ENCODE data around the gene AFF3. TPM values are rescaled to one million over a fixed set of nuclear protein-coding genes. Genes with fewer than 3 reads are reported as not detected.

Gene AFF3
- total RNA-seq, 1 experiment from 2014 or later = 0.22 TPM

- no peak overlapping the region for H2BK20ac ChIP-seq (ENCODE audit: low read depth, low read length, poor library complexity, severe bottlenecking)
- TF ChIP-seq CTCF (conservative IDR thresholded peaks at IDR 0.05) = no peak
- Mint-ChIP-seq H3K9me3 (peaks cover 0 to 2% of the 10 kb centered on the region in 2 experiments; a peak in 1 of 5 replicates), H3K27ac (no peak overlapping the region), H3K27me3 (ENCODE audit: low read depth) (peaks cover 10% of the 10 kb centered on the region), H3K4me3 (no peak overlapping the region), H3K4me1 (no peaks in the 10 kb centered on the region), H3K36me3 (ENCODE audit: insufficient read depth in 1 of 3, low read depth in 3 of 3) (no peaks in the 10 kb centered on the region; a peak in 1 of 7 replicates)
- H4K91ac ChIP-seq (ENCODE audit: insufficient read length, low read depth, low read length) = no peak overlapping the region
- no peak overlapping the region for H3K9ac ChIP-seq (ENCODE audit: extremely low read depth, insufficient read length, low read length)
- H2BK15ac ChIP-seq (ENCODE audit: low read depth, low read length) = no peak overlapping the region
- no peaks in the 10 kb centered on the region for H4K20me1 ChIP-seq (ENCODE audit: control insufficient read depth, insufficient read depth, insufficient read length)
- H3K23ac ChIP-seq (ENCODE audit: insufficient read length, low read depth, low read length) = no peak overlapping the region
- H3K4me2 ChIP-seq (ENCODE audit: insufficient read depth, insufficient read length, low read length) = no peak overlapping the region
- H3K27ac ChIP-seq (ENCODE audit: insufficient read length, low read depth, low read length) = no peak overlapping the region
- no CpG with 5 or more reads among the region's 4 CpGs for WGBS (ENCODE audit: extremely low coverage, insufficient read length, low lambda C conversion rate)
- H2BK12ac ChIP-seq (ENCODE audit: insufficient read length, low read depth, low read length) = no peak overlapping the region
- H3K14ac ChIP-seq (ENCODE audit: insufficient read depth, low read length) = no peak overlapping the region
- no peaks in the 10 kb centered on the region for H3K79me1 ChIP-seq (ENCODE audit: insufficient read depth, low read depth, low read length, poor library complexity, severe bottlenecking)
- no peak overlapping the region for H4K5ac ChIP-seq (ENCODE audit: insufficient read length, low read depth, low read length)
- no peaks in the 10 kb centered on the region for H3K23me2 ChIP-seq (ENCODE audit: insufficient read length, low read depth, low read length, poor library complexity, severe bottlenecking)
- H2AFZ ChIP-seq (ENCODE audit: low read length) = no peak overlapping the region
- H3K56ac ChIP-seq (ENCODE audit: insufficient read length, low read depth, low read length) = no peak overlapping the region
- no peaks in the 10 kb centered on the region for H3K4me1 ChIP-seq (ENCODE audit: insufficient read depth, low read length)
- H3K79me2 ChIP-seq (ENCODE audit: insufficient read depth, low read length) = no peaks in the 10 kb centered on the region
- no peak overlapping the region for H2BK5ac ChIP-seq (ENCODE audit: insufficient read length, low read length)
- H3K27me3 ChIP-seq (ENCODE audit: insufficient read depth, low read length) = no peaks in the 10 kb centered on the region
- no peak overlapping the region for H4K8ac ChIP-seq (replicated peaks; ENCODE audit: insufficient read length, low read depth, low read length)
- H2AK5ac ChIP-seq (ENCODE audit: insufficient read length, low read length) = no peak overlapping the region
- no peak for DNase-seq
- no peak overlapping the region for H3T11ph ChIP-seq (ENCODE audit: low read length)
- H3K18ac ChIP-seq (ENCODE audit: insufficient read length, low read depth, low read length) = no peak overlapping the region
- H3K4ac ChIP-seq (ENCODE audit: low read depth, low read length) = no peak overlapping the region
- no peak overlapping the region for H2BK120ac ChIP-seq (ENCODE audit: low read depth, low read length, poor library complexity, severe bottlenecking)
- no peaks in the 10 kb centered on the region for H3K9me3 ChIP-seq (ENCODE audit: control insufficient read depth, low read depth, low read length)
Observed at GRCh38 chr2:99987160-99987559, 155.2 kb downstream of the AFF3 start.
